ENCODE results near the gene TRPM3. TPM values are rescaled to one million over a fixed set of nuclear protein-coding genes. Genes with fewer than 3 reads are reported as not detected.

Gene TRPM3
- total RNA-seq, 1 donor from 2014 or later, result not detected

- DNase-seq (no peak), ATAC-seq (ENCODE audit: low read depth) (no peak)
- H3K27ac Mint-ChIP-seq, result no peak overlapping the region
- POLR2A ChIA-PET, result no interaction called here
- no peak for TF ChIP-seq CTCF (IDR thresholded peaks at IDR 0.05)
- no peak overlapping the region for H3K4me3 Mint-ChIP-seq
- intact Hi-C loops (cut with micrococcal nuclease), result no loop called here
- no peaks in the 10 kb centered on the region for H3K36me3 Mint-ChIP-seq (ENCODE audit: low read depth)
- peaks cover 1% of the 10 kb centered on the region for H3K27me3 Mint-ChIP-seq
- CTCF ChIA-PET, result interaction anchor here (0.5 to 1.1 kb wide), 2 partner anchors 14 to 88 kb away, joined by 3 to 4 read pairs; no protein-coding TSS in a partner anchor
- H3K9me3 Mint-ChIP-seq, result no peaks in the 10 kb centered on the region
- H3K4me1 Mint-ChIP-seq, result no peaks in the 10 kb centered on the region
These were observed 532.4 kb downstream of the TRPM3 start for GRCh38 chr9:70588999-70589398.

- ChIA-PET POLR2A (no interaction called here), CTCF (interaction anchor here (0.5 to 1.1 kb wide), 2 partner anchors 14 to 89 kb away, joined by 3 to 4 read pairs; no protein-coding TSS in a partner anchor)
- Mint-ChIP-seq H3K4me1 (no peaks in the 10 kb centered on the region), H3K27me3 (peaks cover 1% of the 10 kb centered on the region), H3K9me3 (no peaks in the 10 kb centered on the region), H3K27ac (no peak overlapping the region), H3K36me3 (ENCODE audit: low read depth) (no peaks in the 10 kb centered on the region), H3K4me3 (no peak overlapping the region)
- DNase-seq (no peak), ATAC-seq (ENCODE audit: low read depth) (no peak)
- intact Hi-C loops (cut with micrococcal nuclease), result no loop called here
- TF ChIP-seq CTCF (IDR thresholded peaks at IDR 0.05), result no peak
These were observed 533.0 kb downstream of the TRPM3 start for GRCh38 chr9:70588381-70588780.

- Mint-ChIP-seq H3K4me1 (no peaks in the 10 kb centered on the region), H3K4me3 (no peak overlapping the region), H3K27me3 (peaks cover 1% of the 10 kb centered on the region), H3K9me3 (no peaks in the 10 kb centered on the region), H3K36me3 (ENCODE audit: low read depth) (no peaks in the 10 kb centered on the region), H3K27ac (no peak overlapping the region)
- ChIA-PET POLR2A (no interaction called here), CTCF (no interaction called here)
- TF ChIP-seq CTCF (IDR thresholded peaks at IDR 0.05), result no peak
- no peak for DNase-seq
- intact Hi-C loops (cut with micrococcal nuclease), result no loop called here
- ATAC-seq (ENCODE audit: low read depth), result no peak
These were observed 534.2 kb downstream of the TRPM3 start for GRCh38 chr9:70587201-70587600.

- TF ChIP-seq CTCF (IDR thresholded peaks at IDR 0.05), result no peak
- H3K27me3 Mint-ChIP-seq, result peaks cover 1% of the 10 kb centered on the region
- H3K36me3 Mint-ChIP-seq (ENCODE audit: low read depth), result no peaks in the 10 kb centered on the region
- ChIA-PET CTCF (interaction anchor here (1.8 kb wide), 1 partner anchor 16 kb away, joined by 7 read pairs; no protein-coding TSS in a partner anchor), POLR2A (no interaction called here)
- ATAC-seq (ENCODE audit: low read depth) (no peak), DNase-seq (no peak)
- H3K9me3 Mint-ChIP-seq, result no peaks in the 10 kb centered on the region
- peaks cover 1% of the 10 kb centered on the region for H3K4me1 Mint-ChIP-seq
- no peak overlapping the region for H3K4me3 Mint-ChIP-seq
- no peak overlapping the region for H3K27ac Mint-ChIP-seq
- intact Hi-C loops (cut with micrococcal nuclease), result no loop called here
These were observed 534.9 kb downstream of the TRPM3 start for GRCh38 chr9:70586476-70586875.

- ATAC-seq (ENCODE audit: low read depth) (no peak), DNase-seq (no peak)
- Mint-ChIP-seq H3K9me3 (no peaks in the 10 kb centered on the region), H3K27ac (no peak overlapping the region), H3K36me3 (ENCODE audit: low read depth) (no peaks in the 10 kb centered on the region), H3K27me3 (peaks cover 1% of the 10 kb centered on the region), H3K4me1 (peaks cover 6% of the 10 kb centered on the region), H3K4me3 (no peak overlapping the region)
- ChIA-PET CTCF (interaction anchor here (1.5 kb wide), 1 partner anchor 20 kb away, joined by 7 read pairs; no protein-coding TSS in a partner anchor), POLR2A (no interaction called here)
- intact Hi-C loops (cut with micrococcal nuclease), result no loop called here
- no peak for TF ChIP-seq CTCF (IDR thresholded peaks at IDR 0.05)
These were observed 539.5 kb downstream of the TRPM3 start for GRCh38 chr9:70581955-70582350.

Data from activated B cell treated with CpG ODN at 0.5 μM for 24 hours (primary cell).